ENCODE measurements around the gene MTARC2.

MTARC2 gene

GRCh38 chr1:220770245-220770913 lies 22.3 kb downstream of the MTARC2 start:
- no peak for DNase-seq

- no peak for DNase-seq
Observed at GRCh38 chr1:220772846-220773245, 24.7 kb downstream of the MTARC2 start.

- peak; percentile 7 for DNase-seq
Observed at GRCh38 chr1:220775240-220775853, 27.2 kb downstream of the MTARC2 start.

DNA sequence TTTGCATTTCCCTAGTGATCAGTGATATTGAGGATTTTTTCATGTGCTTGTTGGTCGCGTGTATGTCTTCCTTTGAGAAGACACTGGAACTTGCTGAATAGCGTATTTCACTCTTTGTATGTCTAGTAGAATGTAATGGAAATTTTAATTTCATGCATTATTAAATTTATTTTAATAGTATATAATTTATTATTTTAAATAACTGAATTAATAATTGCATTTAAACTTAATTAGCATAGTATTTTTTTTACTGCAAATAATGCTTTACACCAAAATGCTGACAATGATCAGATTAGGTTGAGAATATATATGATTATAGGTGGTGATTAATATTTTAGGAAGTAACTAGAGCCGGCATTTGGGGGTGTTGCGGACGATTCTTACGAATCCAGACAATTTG lies 28.1 kb downstream of the MTARC2 start:
- no peak for DNase-seq

- peak; percentile 36 for DNase-seq
Observed at GRCh38 chr1:220776720-220777326, 28.7 kb downstream of the MTARC2 start.

DNA sequence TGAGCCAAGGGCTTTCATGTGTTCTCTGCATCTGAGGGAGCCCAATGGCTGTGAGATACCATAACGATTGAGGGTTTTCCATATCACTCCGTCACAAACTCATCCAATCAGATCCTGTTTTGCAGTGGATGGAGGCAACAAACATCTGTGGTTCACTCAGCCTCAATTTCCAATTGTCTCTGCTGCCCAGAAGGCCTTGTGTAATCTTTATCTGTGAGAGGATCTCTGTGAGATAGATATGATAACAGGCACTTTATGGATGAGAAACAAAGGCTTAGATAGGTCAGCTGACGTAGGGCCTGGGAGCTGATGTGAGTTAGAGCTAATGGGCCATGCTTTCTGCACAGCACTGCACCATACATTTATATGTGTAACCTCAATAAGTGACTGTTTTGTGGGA lies 35.3 kb downstream of the MTARC2 start:
- DNase-seq, result no peak

DNA sequence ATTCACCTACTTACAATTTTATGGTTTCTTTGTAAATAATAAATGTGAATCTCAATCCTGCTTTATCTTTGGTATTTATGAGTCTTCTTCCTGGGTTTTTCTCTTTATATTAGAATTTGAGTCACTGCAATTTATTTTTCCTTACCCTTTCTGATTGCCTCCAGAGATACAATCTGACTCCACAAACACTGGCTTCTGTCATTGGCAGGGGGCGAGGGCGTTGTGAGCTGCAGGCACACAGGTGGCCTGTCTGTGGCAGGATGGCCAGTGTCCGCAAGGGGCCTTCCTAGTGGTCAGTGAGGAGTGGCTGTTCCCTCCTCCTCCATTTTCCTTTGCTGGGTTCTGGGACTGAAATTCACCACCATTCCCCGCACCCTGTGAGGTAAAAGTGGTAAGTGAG lies 36.6 kb downstream of the MTARC2 start:
- no peak for DNase-seq

DNA sequence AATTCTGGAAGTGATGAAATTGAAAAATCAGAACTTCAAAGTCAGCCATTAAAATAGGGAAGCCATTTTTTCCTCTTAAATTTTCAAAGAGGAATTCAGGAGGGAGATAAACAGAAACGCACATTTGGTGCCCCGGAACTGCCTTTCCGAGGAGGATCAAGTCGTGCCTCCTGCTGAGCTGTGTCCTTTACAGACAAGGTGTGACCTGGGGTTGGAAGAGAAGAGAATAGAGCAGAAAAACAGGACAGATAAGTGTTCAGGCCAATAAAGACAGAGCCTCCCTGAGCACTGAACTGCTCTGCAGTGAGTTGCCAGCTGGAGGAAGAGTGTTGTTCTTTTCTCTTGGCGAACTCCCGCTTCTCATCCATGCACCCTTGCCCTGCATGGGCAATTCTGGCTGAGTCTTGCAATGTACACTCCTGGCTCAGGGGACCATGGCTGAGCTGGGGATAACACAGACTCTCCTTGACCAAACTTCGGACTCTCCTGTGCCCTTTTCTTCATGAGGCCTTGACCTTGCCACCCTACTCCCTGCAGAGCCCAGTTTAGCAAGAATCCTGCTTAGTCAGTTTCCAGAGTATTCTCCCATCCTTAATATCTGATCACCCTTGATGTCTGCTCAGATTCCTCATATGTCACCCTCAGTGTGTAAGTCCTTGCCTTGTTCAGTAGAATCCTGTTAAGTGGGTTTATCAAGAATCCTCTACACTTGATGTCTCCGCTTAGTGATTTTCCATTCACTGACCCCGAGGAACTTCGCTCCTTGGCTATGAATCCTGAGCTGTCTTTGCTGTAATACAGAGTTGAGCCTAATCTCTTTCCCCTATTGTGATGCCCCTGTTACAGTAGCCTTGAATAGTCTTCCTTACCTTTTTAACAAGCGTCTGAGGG lies 37.3 kb downstream of the MTARC2 start:
- no peak for DNase-seq

GRCh38 chr1:220786057-220786336 lies 37.9 kb downstream of the MTARC2 start:
- no peak for DNase-seq

DNA sequence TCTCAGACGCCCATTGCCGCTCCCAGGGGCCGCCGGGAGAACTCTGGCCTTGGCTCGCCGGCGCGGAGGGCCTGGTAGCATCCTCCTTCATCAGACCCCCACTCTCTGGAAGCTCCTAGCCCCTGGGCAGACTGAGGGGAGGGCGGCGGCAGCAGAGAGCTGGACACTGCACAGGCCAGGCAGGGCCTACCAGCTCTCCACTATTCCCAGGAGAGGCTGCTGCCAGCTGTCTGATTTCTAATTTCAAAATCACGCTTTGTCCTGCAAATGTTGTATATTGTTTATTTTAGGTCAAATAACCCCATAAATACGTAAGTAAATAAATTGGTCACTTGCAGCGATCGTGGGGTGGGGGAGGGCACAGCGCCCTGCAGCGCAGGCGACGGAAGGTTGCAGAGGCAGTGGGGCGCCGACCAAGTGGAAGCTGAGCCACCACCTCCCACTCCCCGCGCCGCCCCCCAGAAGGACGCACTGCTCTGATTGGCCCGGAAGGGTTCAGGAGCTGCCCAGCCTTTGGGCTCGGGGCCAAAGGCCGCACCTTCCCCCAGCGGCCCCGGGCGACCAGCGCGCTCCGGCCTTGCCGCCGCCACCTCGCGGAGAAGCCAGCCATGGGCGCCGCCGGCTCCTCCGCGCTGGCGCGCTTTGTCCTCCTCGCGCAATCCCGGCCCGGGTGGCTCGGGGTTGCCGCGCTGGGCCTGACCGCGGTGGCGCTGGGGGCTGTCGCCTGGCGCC lies 38.4 kb downstream of the MTARC2 start, which contains the start of gene MTARC1:
MTARC1 (plus strand) TSS at position 577 of the 732 bp plus-strand sequence; CDS start at position 609, 32 bp downstream.
- no peak for DNase-seq

GRCh38 chr1:220787069-220787619 lies 39.0 kb downstream of the MTARC2 start:
- DNase-seq, result no peak

- no peak for DNase-seq
Observed at GRCh38 chr1:220788900-220789299, 40.8 kb downstream of the MTARC2 start.

GRCh38 chr1:220789532-220790147 lies 41.5 kb downstream of the MTARC2 start:
- DNase-seq, result no peak

GRCh38 chr1:220791285-220791684 lies 43.2 kb downstream of the MTARC2 start:
- DNase-seq, result no peak

DNA sequence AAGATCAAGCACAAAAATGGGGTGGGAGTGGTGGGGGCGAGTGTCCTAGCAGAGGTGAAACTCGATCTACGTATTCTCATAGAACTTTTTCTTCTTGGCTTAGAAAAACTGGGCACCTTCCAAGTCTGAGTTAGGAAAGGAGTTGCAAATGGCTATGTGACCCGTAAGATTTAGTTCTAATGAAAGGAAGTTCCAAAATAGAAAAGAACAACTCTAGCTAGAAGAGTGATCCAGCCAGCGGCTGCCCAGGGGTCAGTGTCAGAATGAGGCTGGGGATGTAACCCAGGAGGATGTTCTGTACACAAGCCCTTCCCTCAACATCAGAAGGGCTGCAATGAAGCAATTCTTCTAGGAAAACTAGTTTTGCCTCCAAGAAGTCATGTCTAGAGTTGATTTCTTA lies 43.8 kb downstream of the MTARC2 start:
- DNase-seq, result no peak

- DNase-seq, result no peak
Observed at GRCh38 chr1:220796530-220796929, 48.4 kb downstream of the MTARC2 start.

GRCh38 chr1:220797044-220797443 lies 48.9 kb downstream of the MTARC2 start:
- DNase-seq, result no peak

- no peak for DNase-seq
Observed at GRCh38 chr1:220797553-220797952, 49.4 kb downstream of the MTARC2 start.

DNA sequence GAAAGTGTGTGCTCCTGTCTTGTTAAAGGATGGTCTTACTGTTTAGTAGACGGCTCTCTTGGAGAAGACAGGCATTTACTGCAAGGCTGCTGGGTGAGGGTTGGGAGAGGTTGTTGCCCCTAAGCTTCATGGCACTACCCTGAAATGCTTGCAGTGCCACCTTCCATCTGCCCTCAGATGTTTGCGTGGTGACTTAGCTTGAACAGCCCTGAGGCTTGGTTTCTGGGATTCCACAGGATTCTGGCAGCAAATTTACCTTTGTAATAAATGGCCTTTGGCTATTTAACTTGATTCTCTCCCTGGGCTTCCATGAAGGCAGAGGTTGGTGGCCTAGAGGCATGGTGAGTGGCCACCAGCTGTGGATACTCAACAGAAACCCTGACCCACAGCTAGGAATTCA lies 50.2 kb downstream of the MTARC2 start:
- DNase-seq, result no peak

GRCh38 chr1:220800262-220800661 lies 52.1 kb downstream of the MTARC2 start:
- no peak for DNase-seq

DNA sequence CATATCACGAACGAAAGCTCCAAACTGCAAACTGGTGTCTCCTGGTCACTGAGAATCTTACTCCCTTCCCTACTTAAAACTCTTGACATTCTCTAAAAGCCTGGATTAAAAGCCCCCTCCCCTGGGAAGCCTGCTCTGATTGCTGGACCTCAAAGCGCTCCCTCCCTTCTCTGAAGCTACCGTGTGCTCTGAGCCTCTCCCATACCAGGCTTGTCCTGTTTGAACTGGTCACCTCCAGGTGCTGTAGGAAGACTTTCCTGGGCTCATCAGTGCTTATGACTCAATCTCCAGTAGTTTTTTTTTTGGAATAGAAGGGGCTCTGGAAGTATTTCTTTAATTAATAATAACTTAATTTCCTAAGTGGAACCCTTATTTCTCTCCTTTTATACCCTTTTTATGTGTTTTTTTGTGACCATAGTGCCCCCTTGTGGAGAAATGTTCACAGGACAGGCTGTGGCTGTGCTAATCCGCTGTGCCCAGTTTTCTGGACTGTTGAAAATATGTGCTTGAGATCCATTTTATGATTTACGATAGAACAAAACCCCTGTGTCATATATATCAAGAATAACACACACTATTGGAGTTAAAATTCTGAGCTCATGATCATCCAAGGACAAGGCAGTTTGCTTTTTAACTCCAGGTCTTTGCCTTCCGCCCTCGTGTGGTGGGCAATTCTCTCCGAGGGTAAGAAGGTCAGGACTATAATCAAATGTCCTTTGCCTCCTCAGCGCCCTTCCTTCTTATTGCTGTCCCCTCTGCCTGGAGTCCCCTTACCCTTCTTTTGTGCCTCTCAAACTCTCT lies 55.5 kb downstream of the MTARC2 start:
- no peak for DNase-seq

Measured in stimulated activated naive CD4-positive, alpha-beta T cell treated with Interleukin-2 at 50 U/mL for 16 hours (primary cell).